ENCODE measurements around the gene PLA2R1. TPM values are rescaled to one million over a fixed set of nuclear protein-coding genes. Genes with fewer than 3 reads are reported as not detected.

Gene PLA2R1
- polyA plus RNA-seq, 1 of the 3 experiments (the other 2 are of a cell fraction) = not detected

- ChIA-PET POLR2A (no interaction called here), CTCF (no interaction called here)
- Histone ChIP-seq H3K27ac (ENCODE audit: low read depth in 2 of 2, low read length in 1 of 2) (no peak overlapping the region), H4K20me1 (ENCODE audit: insufficient read depth) (no peaks in the 10 kb centered on the region), H3K9me2 (no peaks in the 10 kb centered on the region), H3K36me3 (replicated peaks in 1 of 2; ENCODE audit: control insufficient read depth in 1 of 2, insufficient read depth in 2 of 2, low read length in 1 of 2) (no peaks in the 10 kb centered on the region), H3K79me2 (ENCODE audit: insufficient read depth) (no peaks in the 10 kb centered on the region), H3K9me3 (no peaks in the 10 kb centered on the region), H3K4me3 (ENCODE audit: low read depth in 2 of 2, low read length in 1 of 2) (no peak overlapping the region), H3F3A (replicated peaks; ENCODE audit: insufficient read depth) (no peaks in the 10 kb centered on the region), H3K4me1 (ENCODE audit: control insufficient read depth in 1 of 2, insufficient read depth in 2 of 2, low read depth in 1 of 2, low read length in 1 of 2) (no peaks in the 10 kb centered on the region), H3K4me2 (no peak overlapping the region), H3K27me3 (ENCODE audit: insufficient read depth) (no peaks in the 10 kb centered on the region), H2AFZ (ENCODE audit: low read depth) (no peak overlapping the region), H3K9ac (no peak overlapping the region)
- TF ChIP-seq YY1 (IDR thresholded peaks at IDR 0.05; ENCODE audit: low read depth) (no peak), PBX3 (IDR thresholded peaks at IDR 0.05) (no peak), FOXM1 (IDR thresholded peaks at IDR 0.05; ENCODE audit: low read depth) (no peak), RFX5 (IDR thresholded peaks at IDR 0.05; ENCODE audit: low read length) (no peak), IRF3 (IDR thresholded peaks at IDR 0.05; ENCODE audit: low read depth, low read length) (no peak), SMC3 (IDR thresholded peaks at IDR 0.05; ENCODE audit: low read depth, low read length) (no peak), EP300 (IDR thresholded peaks at IDR 0.05; ENCODE audit: borderline replicate concordance in 1 of 2, low read depth in 1 of 2, low read length in 1 of 2) (no peak)
- TF ChIP-seq, protein P1, sequence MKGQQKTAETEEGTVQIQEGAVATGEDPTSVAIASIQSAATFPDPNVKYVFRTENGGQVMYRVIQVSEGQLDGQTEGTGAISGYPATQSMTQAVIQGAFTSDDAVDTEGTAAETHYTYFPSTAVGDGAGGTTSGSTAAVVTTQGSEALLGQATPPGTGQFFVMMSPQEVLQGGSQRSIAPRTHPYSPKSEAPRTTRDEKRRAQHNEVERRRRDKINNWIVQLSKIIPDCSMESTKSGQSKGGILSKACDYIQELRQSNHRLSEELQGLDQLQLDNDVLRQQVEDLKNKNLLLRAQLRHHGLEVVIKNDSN (IDR thresholded peaks at IDR 0.05; ENCODE audit: borderline replicate concordance, low read depth) = no peak
- TF ChIP-seq, protein P2, sequence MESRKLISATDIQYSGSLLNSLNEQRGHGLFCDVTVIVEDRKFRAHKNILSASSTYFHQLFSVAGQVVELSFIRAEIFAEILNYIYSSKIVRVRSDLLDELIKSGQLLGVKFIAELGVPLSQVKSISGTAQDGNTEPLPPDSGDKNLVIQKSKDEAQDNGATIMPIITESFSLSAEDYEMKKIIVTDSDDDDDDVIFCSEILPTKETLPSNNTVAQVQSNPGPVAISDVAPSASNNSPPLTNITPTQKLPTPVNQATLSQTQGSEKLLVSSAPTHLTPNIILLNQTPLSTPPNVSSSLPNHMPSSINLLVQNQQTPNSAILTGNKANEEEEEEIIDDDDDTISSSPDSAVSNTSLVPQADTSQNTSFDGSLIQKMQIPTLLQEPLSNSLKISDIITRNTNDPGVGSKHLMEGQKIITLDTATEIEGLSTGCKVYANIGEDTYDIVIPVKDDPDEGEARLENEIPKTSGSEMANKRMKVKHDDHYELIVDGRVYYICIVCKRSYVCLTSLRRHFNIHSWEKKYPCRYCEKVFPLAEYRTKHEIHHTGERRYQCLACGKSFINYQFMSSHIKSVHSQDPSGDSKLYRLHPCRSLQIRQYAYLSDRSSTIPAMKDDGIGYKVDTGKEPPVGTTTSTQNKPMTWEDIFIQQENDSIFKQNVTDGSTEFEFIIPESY (IDR thresholded peaks at IDR 0.05; ENCODE audit: borderline replicate concordance, low read depth) = no peak
- 68% methylated on average over 2 of the region's 2 CpGs for WGBS (ENCODE audit: low lambda C conversion rate)
- DNase-seq = no peak
Observed at GRCh38 chr2:159933727-159934049, 128.7 kb downstream of the PLA2R1 start.

- no peaks in the 10 kb centered on the region for H3K79me2 ChIP-seq (ENCODE audit: insufficient read depth)
- H3K4me1 ChIP-seq (ENCODE audit: control insufficient read depth in 1 of 2, insufficient read depth in 2 of 2, low read depth in 1 of 2, low read length in 1 of 2) = no peaks in the 10 kb centered on the region
- no peaks in the 10 kb centered on the region for H3K9me2 ChIP-seq
- H4K20me1 ChIP-seq (ENCODE audit: insufficient read depth) = no peaks in the 10 kb centered on the region
- no peaks in the 10 kb centered on the region for H3K36me3 ChIP-seq (replicated peaks in 1 of 2; ENCODE audit: control insufficient read depth in 1 of 2, insufficient read depth in 2 of 2, low read length in 1 of 2)
- POLR2A ChIA-PET = no interaction called here
- H3K27me3 ChIP-seq (ENCODE audit: insufficient read depth) = no peaks in the 10 kb centered on the region
- no peak overlapping the region for H3K9ac ChIP-seq
- no peaks in the 10 kb centered on the region for H3K9me3 ChIP-seq
- no peak overlapping the region for H3K4me3 ChIP-seq (ENCODE audit: low read depth in 2 of 2, low read length in 1 of 2)
- H2AFZ ChIP-seq (ENCODE audit: low read depth) = no peak overlapping the region
- DNase-seq = no peak
- no peak overlapping the region for H3K27ac ChIP-seq (ENCODE audit: low read depth in 2 of 2, low read length in 1 of 2)
- CTCF ChIA-PET = no interaction called here
- H3F3A ChIP-seq (replicated peaks; ENCODE audit: insufficient read depth) = no peaks in the 10 kb centered on the region
- no peak overlapping the region for H3K4me2 ChIP-seq
- WGBS (ENCODE audit: low lambda C conversion rate) = 64% methylated on average over 2 of the region's 2 CpGs
- TF ChIP-seq TAF1 (IDR thresholded peaks at IDR 0.05; ENCODE audit: borderline replicate concordance, low read depth, low read length) (no peak), FOSL2 (IDR thresholded peaks at IDR 0.05; ENCODE audit: borderline replicate concordance, low read depth) (no peak), MXI1 (IDR thresholded peaks at IDR 0.05; ENCODE audit: low read depth, low read length) (no peak), ELF1 (IDR thresholded peaks at IDR 0.05) (no peak), NRF1 (IDR thresholded peaks at IDR 0.05; ENCODE audit: low read depth, low read length) (no peak), CHD2 (IDR thresholded peaks at IDR 0.05; ENCODE audit: low read length, partially characterized antibody) (no peak)
- TF ChIP-seq, protein P3, sequence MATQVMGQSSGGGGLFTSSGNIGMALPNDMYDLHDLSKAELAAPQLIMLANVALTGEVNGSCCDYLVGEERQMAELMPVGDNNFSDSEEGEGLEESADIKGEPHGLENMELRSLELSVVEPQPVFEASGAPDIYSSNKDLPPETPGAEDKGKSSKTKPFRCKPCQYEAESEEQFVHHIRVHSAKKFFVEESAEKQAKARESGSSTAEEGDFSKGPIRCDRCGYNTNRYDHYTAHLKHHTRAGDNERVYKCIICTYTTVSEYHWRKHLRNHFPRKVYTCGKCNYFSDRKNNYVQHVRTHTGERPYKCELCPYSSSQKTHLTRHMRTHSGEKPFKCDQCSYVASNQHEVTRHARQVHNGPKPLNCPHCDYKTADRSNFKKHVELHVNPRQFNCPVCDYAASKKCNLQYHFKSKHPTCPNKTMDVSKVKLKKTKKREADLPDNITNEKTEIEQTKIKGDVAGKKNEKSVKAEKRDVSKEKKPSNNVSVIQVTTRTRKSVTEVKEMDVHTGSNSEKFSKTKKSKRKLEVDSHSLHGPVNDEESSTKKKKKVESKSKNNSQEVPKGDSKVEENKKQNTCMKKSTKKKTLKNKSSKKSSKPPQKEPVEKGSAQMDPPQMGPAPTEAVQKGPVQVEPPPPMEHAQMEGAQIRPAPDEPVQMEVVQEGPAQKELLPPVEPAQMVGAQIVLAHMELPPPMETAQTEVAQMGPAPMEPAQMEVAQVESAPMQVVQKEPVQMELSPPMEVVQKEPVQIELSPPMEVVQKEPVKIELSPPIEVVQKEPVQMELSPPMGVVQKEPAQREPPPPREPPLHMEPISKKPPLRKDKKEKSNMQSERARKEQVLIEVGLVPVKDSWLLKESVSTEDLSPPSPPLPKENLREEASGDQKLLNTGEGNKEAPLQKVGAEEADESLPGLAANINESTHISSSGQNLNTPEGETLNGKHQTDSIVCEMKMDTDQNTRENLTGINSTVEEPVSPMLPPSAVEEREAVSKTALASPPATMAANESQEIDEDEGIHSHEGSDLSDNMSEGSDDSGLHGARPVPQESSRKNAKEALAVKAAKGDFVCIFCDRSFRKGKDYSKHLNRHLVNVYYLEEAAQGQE (IDR thresholded peaks at IDR 0.05; ENCODE audit: low read depth, low read length) = no peak
- TF ChIP-seq, protein P2 (IDR thresholded peaks at IDR 0.05; ENCODE audit: borderline replicate concordance, low read depth) = no peak
Observed at GRCh38 chr2:159933040-159933726, 129.2 kb downstream of the PLA2R1 start.

Measured in SK-N-SH (cell line).